Gastroesophageal sphincter (tissue), 4 donors: ENCODE results near the gene ASB2. TPM values are rescaled to one million over a fixed set of nuclear protein-coding genes. Genes with fewer than 3 reads are reported as not detected.

ENCODE experiments used
- ATAC-seq: fragments of 150-250 bp; one replicate; pipeline ENCODE4 v1.9.1; 2016; ENCODE audit warnings: mild to moderate bottlenecking, moderate library complexity
- H3K27ac ChIP-seq, 4 donors: fragments of 200-600 bp; sonication (generic) in 3 of 4; 1 replicate in 3 of 4; 2 replicates in 1 of 4; pipeline ENCODE4 v1.5.1; 2016 to 2019
- H3K27me3 ChIP-seq: fragments of 200-600 bp; sonication (generic); one replicate; pipeline ENCODE4 v1.5.1; 2019
- H3K36me3 ChIP-seq, 2 donors: fragments of 200-600 bp; sonication (generic); one replicate each; pipeline ENCODE4 v1.5.1; 2019; ENCODE audit warnings: control low read depth in 1 of 2
- H3K4me1 ChIP-seq, 3 donors: fragments of 200-600 bp; sonication (generic); 1 replicate in 2 of 3; 2 replicates in 1 of 3; pipeline ENCODE4 v1.5.1; 2016 to 2019; ENCODE audit warnings: control low read depth in 2 of 3
- H3K4me3 ChIP-seq, 2 donors: fragments of 200-600 bp; sonication (generic); one replicate each; pipeline ENCODE4 v1.5.1; 2019; ENCODE audit warnings: mild to moderate bottlenecking in 1 of 2, moderate library complexity in 1 of 2
- H3K9me3 ChIP-seq, 3 donors: fragments of 200-600 bp; sonication (generic); one replicate each; pipeline ENCODE4 v1.5.1; 2017 to 2019; ENCODE audit warnings: control low read depth in 2 of 3
- CTCF ChIP-seq, 4 experiments: fragments of 200-600 bp in 2 of 4; fragments of 450-650 bp in 2 of 4; sonication (generic) in 1 of 4; IDR thresholded peaks; one replicate each; pipeline ENCODE4 v1.5.1; 2017 to 2019; ENCODE audit warnings: antibody characterized with exemption in 4 of 4, mild to moderate bottlenecking in 2 of 4, moderate library complexity in 2 of 4
- EP300 ChIP-seq: sonication (generic); formaldehyde crosslinking; IDR thresholded peaks from one replicate; pipeline ENCODE4 v1.6.1; 2017; ENCODE audit warnings: antibody characterized with exemption, mild to moderate bottlenecking
- POLR2A ChIP-seq, 2 donors: fragments of 450-650 bp; IDR thresholded peaks; one replicate each; pipeline ENCODE4 v1.6.1; 2017; ENCODE audit warnings: antibody characterized with exemption in 2 of 2, mild to moderate bottlenecking in 2 of 2, moderate library complexity in 1 of 2
- POLR2AphosphoS5 ChIP-seq: sonication (generic); formaldehyde crosslinking; IDR thresholded peaks from one replicate; pipeline ENCODE4 v1.6.1; 2017; ENCODE audit warnings: antibody characterized with exemption
- WGBS, 2 donors: methylation state at CpG; one replicate each; pipeline ENCODE4 v1.1.5; 2018; ENCODE audit warnings: low coverage in 1 of 2; 5-methylcytosine and 5-hydroxymethylcytosine counted together
- total RNA-seq, 4 donors: library from RNA; depleted of rRNA; stranded (reverse); fragments of >200 nt; gene quantifications; one replicate each; pipeline ENCODE4 v1.1.0, GENCODE V29; 2016

Gene ASB2
- total RNA-seq, 4 donors from 2014 or later: 118 to 208 (median 120) TPM

GRCh38 chr14:94001501-94002396 is 25.4 kb upstream of the ASB2 start:
- Histone ChIP-seq H3K4me3 (no peak overlapping the region), H3K27me3 (no peaks in the 10 kb centered on the region), H3K4me1 (peaks cover 0 to 20% (median 8%) of the 10 kb centered on the region in 3 donors), H3K36me3 (no peaks in the 10 kb centered on the region), H3K27ac (peak overlapping the region in 2 of 4 donors; percentile 12 to 38), H3K9me3 (no peaks in the 10 kb centered on the region)
- WGBS, 2 donors: 13 to 61% methylated on average over 10 to 11 of the region's 26 CpGs
- TF ChIP-seq CTCF (IDR thresholded peaks at IDR 0.05) (peak in 3 of 4 experiments; percentile 93 to 97 (median 96)), POLR2AphosphoS5 (peak; percentile 54), POLR2A (IDR thresholded peaks at IDR 0.05) (no peak)
- peak; percentile 83 for ATAC-seq

- no peak for ATAC-seq
- H3K27ac ChIP-seq: peak overlapping the region in 2 of 4 donors; percentile 12 to 38
- H3K4me1 ChIP-seq: peaks cover 0 to 27% (median 10%) of the 10 kb centered on the region in 3 donors
- TF ChIP-seq POLR2AphosphoS5 (no peak), POLR2A (IDR thresholded peaks at IDR 0.05) (no peak), EP300 (no peak), CTCF (IDR thresholded peaks at IDR 0.05) (no peak)
- no peaks in the 10 kb centered on the region for H3K36me3 ChIP-seq
- H3K9me3 ChIP-seq: no peaks in the 10 kb centered on the region
- no peaks in the 10 kb centered on the region for H3K27me3 ChIP-seq
- WGBS, 2 donors: no CpG with 5 or more reads among the region's 13 CpGs
- H3K4me3 ChIP-seq: no peak overlapping the region
Measured at GRCh38 chr14:94001016-94001415, 24.6 kb upstream of the ASB2 start.

GRCh38 chr14:94000267-94000666 is 23.9 kb upstream of the ASB2 start:
- no peak for ATAC-seq
- Histone ChIP-seq H3K36me3 (no peaks in the 10 kb centered on the region), H3K4me1 (peaks cover 0 to 35% (median 16%) of the 10 kb centered on the region in 3 donors), H3K9me3 (no peaks in the 10 kb centered on the region), H3K4me3 (no peak overlapping the region), H3K27ac (no peak overlapping the region), H3K27me3 (no peaks in the 10 kb centered on the region)
- 81 to 90% methylated on average over 3 to 4 of the region's 6 CpGs for WGBS, 2 donors
- TF ChIP-seq POLR2AphosphoS5 (no peak), EP300 (no peak), CTCF (IDR thresholded peaks at IDR 0.05) (no peak), POLR2A (IDR thresholded peaks at IDR 0.05) (no peak)

- 62 to 100% methylated on average over 1 to 4 of the region's 8 CpGs for WGBS, 2 donors
- peaks cover 0 to 42% (median 20%) of the 10 kb centered on the region in 3 donors for H3K4me1 ChIP-seq
- no peak overlapping the region for H3K4me3 ChIP-seq
- no peaks in the 10 kb centered on the region for H3K9me3 ChIP-seq
- no peak overlapping the region for H3K27ac ChIP-seq
- TF ChIP-seq CTCF (IDR thresholded peaks at IDR 0.05) (no peak), POLR2AphosphoS5 (no peak), POLR2A (IDR thresholded peaks at IDR 0.05) (no peak), EP300 (no peak)
- H3K27me3 ChIP-seq: no peaks in the 10 kb centered on the region
- no peaks in the 10 kb centered on the region for H3K36me3 ChIP-seq
- no peak for ATAC-seq
Measured at GRCh38 chr14:93999573-93999972, 23.2 kb upstream of the ASB2 start.
